SK-N-SH (cell line): ENCODE data around the gene PRLR.

Source experiments
- EP300 ChIP-seq, 2 experiments: IDR thresholded peaks; 2 replicates each; pipeline versions ENCODE4 v1.4.0 to v1.6.1; 2012; ENCODE audit warnings: borderline replicate concordance in 1 of 2, low read depth in 1 of 2, low read length in 1 of 2
- GABPA ChIP-seq: IDR thresholded peaks from 2 replicates; pipeline ENCODE4 v1.4.0; 2012; ENCODE audit warnings: low read depth, mild to moderate bottlenecking
- MXI1 ChIP-seq: IDR thresholded peaks from 2 replicates; pipeline ENCODE4 v1.6.1; 2012; ENCODE audit warnings: mild to moderate bottlenecking, low read depth, low read length, improper control_type of control experiment
- NFIC ChIP-seq: IDR thresholded peaks from 2 replicates; pipeline ENCODE4 v1.4.0; 2012; ENCODE audit warnings: borderline replicate concordance
- POLR2AphosphoS5 ChIP-seq: IDR thresholded peaks from 2 replicates; pipeline ENCODE4 v1.6.1; 2012; ENCODE audit warnings: low read depth, low read length
- RXRA ChIP-seq: IDR thresholded peaks from 2 replicates; pipeline ENCODE4 v1.4.0; 2012; ENCODE audit warnings: low read depth, mild to moderate bottlenecking, borderline replicate concordance
- TAF1 ChIP-seq: IDR thresholded peaks from 2 replicates; pipeline ENCODE4 v1.6.1; 2012; ENCODE audit warnings: low read depth, mild to moderate bottlenecking, low read length, moderate library complexity, borderline replicate concordance
- USF1 ChIP-seq: IDR thresholded peaks from 2 replicates; pipeline ENCODE4 v1.4.0; 2012; ENCODE audit warnings: low read depth, borderline replicate concordance
- ZBTB33 ChIP-seq: IDR thresholded peaks from 2 replicates; pipeline ENCODE4 v1.4.0; 2012; ENCODE audit warnings: low read depth, borderline replicate concordance
- TF ChIP-seq, protein P1 (sequence below): fragments of 200-600 bp; sonication (generic); IDR thresholded peaks from 2 replicates; pipeline ENCODE4 v1.6.1; 2017; ENCODE audit warnings: antibody characterized with exemption, mild to moderate bottlenecking, moderate library complexity
- TF ChIP-seq, protein P2 (sequence below): IDR thresholded peaks from 2 replicates; pipeline ENCODE4 v1.4.0; 2012; ENCODE audit warnings: low read depth

DNA sequence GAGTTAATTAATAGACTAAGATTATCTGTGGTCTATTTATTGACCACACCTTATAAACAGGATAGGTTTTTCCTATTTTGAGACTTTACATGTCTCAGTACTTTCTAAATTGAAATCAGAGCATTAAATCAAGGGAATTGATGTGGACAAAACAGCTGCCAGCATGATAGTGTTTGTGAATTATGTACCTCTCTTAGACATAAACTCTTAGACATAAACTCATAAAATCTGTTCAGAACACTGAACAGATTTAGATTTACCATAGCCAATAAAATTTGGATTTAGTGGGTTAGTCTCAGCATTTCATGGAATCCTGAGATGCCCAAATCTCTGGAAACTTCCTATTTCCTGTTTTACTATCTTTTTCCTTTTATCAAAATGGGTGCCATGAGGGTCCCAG lies 171.0 kb downstream of the PRLR start:
- TF ChIP-seq, protein P1, sequence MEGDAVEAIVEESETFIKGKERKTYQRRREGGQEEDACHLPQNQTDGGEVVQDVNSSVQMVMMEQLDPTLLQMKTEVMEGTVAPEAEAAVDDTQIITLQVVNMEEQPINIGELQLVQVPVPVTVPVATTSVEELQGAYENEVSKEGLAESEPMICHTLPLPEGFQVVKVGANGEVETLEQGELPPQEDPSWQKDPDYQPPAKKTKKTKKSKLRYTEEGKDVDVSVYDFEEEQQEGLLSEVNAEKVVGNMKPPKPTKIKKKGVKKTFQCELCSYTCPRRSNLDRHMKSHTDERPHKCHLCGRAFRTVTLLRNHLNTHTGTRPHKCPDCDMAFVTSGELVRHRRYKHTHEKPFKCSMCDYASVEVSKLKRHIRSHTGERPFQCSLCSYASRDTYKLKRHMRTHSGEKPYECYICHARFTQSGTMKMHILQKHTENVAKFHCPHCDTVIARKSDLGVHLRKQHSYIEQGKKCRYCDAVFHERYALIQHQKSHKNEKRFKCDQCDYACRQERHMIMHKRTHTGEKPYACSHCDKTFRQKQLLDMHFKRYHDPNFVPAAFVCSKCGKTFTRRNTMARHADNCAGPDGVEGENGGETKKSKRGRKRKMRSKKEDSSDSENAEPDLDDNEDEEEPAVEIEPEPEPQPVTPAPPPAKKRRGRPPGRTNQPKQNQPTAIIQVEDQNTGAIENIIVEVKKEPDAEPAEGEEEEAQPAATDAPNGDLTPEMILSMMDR = no peak
- TF ChIP-seq USF1 (no peak), EP300 (IDR thresholded peaks at IDR 0.05; ENCODE audit: borderline replicate concordance in 1 of 2, low read depth in 1 of 2, low read length in 1 of 2) (no peak), TAF1 (no peak), MXI1 (no peak), RXRA (no peak), GABPA (no peak), POLR2AphosphoS5 (no peak), NFIC (no peak), ZBTB33 (no peak)
- TF ChIP-seq, protein P2, sequence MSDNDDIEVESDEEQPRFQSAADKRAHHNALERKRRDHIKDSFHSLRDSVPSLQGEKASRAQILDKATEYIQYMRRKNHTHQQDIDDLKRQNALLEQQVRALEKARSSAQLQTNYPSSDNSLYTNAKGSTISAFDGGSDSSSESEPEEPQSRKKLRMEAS = no peak
